H4 (cell line): ENCODE measurements around the gene NECAB3. TPM values are rescaled to one million over a fixed set of nuclear protein-coding genes. Genes with fewer than 3 reads are reported as not detected.
A peak's percentile ranks its signal among the peaks of the same experiment; 100 is the strongest.

Experiments used
- DNase-seq: peaks from one replicate; pipeline ENCODE4 v3.0.0-alpha.2; 2015; ENCODE audit warnings: low spot score
- total RNA-seq: library from RNA; depleted of rRNA; stranded (reverse); fragments of >200 nt; shearing (Covaris generic); gene quantifications from 2 replicates; pipeline ENCODE4 v1.2.3, GENCODE V29; 2014

The NECAB3 gene
- total RNA-seq, 1 experiment from 2014 or later, result 15.8 TPM

DNA sequence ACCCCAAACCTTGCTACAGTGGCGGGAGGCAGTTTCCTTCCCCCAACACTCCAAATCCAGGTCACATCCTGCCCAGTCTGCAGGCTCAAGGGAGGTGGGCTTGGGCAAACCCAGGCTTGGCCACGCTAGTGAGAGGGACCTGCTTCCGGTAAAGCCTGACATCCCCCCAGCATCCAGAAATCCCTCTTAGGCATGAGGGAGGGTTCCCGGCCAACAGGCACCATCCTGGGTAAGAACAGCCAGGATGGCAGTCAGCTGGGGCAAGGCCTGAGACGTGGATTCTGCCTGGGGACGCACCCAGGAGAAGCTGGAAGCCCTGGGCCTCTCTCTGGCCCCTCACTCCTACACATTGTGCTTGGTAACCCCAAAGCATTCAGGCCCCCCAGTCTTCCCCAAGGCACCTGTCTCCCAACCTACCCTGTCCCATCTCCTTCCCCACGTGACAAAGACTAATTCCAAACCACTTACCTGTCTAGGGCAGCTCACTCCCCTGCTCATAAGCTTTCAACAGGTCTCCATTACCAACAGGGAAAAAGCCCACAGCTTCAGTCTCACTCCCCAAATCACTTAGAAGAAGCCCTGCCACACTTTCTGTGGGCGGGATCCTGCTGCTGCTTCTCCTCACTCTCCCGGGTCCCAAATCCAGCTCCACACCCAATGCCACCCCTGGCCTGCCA, 10.0 kb downstream of the NECAB3 start:
- DNase-seq, result no peak

- DNase-seq, result peak; percentile 69
Observed at GRCh38 chr20:33663161-33664084, 10.8 kb downstream of the NECAB3 start.

- DNase-seq, result no peak
Observed at GRCh38 chr20:33662172-33662571, 12.1 kb downstream of the NECAB3 start, which contains the start of gene C20orf144. TSS of gene C20orf144 (plus strand) at chr20:33662327. CDS start at chr20:33662346, 19 bp downstream.

GRCh38 chr20:33660685-33661058, 13.6 kb downstream of the NECAB3 start:
- DNase-seq, result no peak

DNA sequence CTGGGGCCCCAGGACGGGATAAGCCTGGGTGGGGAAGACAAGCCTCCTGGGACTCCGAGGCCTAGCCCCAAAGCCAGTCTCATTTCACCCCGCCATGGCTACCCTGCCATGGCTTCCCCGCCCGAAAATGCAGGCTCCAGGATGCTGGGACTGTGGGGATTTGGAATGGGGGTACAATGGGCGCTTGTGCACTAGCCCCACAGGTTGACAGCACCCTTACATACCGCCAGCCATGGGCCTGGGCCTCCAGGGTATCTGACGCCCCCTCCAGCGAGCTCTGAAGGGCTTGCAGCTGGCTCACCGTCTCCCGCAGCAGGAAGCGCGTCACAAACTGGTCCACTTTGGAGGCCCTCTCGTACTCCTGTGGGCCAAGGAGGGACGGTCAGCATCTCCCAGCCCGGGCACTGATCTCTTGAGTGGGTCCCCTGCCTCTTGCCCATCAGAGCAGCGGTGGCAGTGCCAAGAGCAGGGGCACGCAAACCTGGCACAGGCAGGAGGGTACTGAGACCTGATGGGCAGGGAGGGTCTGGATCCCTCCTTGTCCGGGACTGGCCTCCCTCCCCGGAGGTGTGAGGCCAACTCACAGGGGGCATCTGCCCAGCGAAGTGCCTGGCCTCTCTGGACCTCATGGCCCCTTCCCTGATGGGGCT, 14.1 kb downstream of the NECAB3 start:
- no peak for DNase-seq

DNA sequence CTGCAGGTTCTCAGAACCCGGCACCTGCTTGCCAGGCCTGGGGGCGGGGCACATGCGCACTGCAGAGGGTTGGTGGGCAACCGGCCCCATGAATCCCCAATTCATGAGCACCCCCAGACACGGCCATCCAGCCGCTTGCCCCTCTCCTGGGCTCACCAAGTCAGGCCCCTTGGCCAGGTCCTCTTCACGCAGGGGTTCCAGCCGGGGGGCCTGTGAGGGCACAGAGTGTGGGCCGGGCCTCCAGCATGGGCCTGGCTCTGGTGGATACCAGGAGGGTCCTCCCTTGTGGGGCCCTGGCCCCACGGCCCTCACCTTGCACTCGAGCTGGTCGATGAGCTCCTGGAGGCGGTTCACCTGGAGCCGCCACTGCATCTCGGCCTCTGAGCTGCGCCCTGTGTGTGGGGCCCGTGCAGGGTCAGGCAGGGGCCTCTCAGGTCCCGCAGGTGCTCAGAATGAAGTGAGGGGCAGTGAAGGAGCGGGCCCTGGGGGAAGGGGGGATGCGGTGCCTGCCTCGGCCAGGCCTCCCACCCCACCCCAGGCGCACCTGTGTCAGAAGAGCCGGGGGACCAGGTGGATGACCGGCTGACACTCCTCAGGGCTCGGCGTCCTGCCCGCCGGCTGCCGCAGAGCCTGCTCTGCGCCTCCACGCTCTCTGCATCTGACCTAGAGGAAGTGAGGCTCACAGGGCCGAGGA, 14.7 kb downstream of the NECAB3 start:
- no peak for DNase-seq

DNA sequence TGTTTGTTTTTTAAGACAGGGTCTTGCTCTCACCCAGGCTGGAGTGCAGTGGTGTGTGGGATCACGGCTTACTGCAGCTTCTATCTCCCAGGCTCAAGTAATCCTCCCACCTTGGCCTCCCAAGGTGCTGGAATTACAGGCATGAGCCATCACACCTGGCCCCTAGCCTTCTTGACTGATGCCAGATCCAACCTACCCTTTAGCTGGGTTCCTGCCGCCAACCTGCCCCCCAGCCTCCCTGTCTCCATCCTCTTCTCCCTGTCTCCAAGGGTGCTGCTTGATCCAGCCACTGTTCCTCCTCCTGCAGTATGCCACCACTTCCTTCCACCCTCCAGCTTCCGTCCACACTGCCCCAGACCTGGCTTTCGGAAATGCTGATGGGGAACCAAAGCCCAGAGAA, 15.3 kb downstream of the NECAB3 start:
- no peak for DNase-seq

GRCh38 chr20:33658510-33658909, 15.7 kb downstream of the NECAB3 start:
- no peak for DNase-seq

DNA sequence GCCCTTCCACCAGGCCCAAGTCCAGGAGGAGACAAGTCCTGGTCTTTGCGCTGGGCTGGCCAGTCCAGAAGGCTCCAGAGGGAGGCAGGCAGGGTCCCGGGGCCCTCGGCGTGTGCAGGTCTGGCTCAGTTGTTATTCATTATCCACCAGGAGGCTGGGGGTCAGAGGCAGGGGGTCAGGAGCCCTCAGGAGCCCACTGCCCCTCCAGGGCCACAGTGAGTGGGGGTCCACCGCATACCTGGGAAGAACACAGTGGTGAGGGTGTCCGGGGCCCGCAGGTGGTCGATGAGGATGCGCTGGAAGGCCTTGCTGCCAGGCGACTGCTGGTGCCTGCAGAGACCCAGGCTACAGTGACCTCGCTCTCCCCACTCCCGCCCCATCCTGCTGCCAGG, 16.5 kb downstream of the NECAB3 start:
- no peak for DNase-seq

- no peak for DNase-seq
Observed at GRCh38 chr20:33656783-33657703, 17.2 kb downstream of the NECAB3 start.

DNA sequence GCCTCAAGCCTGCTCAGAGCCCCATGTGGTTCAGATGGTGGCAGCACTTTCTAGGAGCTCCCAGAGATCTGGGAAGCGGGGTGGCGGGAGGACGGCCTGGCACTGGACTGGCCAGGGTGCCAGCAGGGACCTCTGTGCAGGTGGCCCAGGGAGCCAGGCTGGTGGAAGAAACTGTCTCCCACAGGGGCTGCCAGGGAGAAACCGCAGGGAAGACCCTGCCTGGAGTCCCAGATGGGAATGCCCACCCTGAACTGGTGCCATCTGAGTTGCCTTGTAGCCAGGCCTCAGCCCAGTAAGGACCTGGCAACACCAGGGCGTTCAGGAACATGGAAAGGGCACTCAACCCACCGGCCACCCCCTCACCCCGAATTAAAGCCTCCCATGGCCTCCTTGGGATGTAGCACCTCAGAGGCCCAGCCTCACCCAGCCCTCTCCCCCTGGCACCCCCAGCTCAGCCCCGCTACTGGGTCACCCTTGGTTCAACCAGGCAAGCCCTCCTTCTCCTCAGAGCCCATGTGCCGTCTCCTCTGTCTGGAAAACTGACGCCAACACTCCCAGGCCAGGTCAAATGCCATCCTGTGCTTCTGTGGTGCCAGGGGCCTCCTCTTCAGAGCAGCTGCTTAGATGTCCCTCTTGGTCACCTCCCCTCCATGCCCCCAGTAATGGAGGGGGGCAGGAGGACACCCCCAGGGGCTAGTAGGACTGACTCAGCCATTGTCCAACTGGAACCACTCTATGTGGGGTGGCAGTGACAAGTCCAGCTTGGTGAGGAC, 18.0 kb downstream of the NECAB3 start:
- no peak for DNase-seq

- DNase-seq, result no peak
Observed at GRCh38 chr20:33655164-33655563, 19.1 kb downstream of the NECAB3 start.

DNA sequence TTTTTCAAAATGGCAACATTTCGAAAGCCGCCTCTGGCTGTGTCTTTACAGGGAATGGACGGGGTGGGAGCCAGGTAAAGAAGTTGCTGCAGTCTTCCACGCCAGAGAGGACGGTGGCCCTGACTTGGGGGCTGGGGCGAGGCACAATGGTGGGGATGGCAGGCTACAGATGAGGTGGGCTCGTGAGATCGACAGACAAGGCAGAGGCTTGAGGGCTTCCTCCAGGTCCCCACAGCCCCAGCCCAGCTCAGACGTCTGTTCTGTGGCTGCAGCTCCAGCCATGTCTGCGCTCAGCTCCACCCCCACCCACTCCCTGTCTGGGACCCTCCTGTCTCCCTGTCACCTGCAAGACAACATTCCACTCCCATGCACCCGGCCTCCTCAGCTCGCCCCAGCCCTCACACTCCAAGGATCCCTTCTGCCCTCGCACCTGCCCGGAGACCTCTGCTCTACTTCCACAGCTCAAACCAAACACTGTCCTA, 19.5 kb downstream of the NECAB3 start:
- DNase-seq, result no peak

DNA sequence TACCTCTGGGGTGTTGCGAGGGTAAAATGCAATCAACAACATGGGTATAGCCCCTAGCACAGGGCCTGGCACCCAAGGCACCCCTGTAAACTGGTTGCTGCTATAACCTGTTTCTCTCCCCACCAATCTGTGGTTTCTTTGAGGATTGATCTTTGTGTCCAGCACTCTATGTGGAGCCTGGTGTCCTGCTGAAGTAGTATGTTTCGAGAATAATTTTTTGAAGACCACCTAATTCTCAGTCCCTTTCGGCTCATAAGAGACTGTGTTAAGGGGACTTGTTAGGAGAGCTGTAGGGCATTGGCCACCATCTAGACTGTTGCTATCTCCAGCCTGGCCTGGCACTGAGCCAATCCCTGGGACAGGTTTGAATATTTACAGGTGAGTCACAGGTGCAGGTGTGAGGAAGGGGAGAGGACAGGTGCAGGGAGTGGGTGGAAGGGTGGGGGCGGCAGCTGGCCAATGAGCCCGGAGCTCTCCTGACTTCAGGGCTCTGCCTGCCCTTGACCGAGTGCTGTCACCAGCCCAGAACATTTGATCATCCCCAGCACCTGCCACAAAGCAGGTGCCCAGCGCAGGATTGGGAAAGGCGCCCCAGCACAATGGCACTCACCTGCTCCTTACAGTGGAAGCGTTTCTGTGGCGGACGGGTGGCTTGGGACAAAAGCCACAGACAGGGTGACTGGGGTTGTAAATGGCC, 20.2 kb downstream of the NECAB3 start:
- no peak for DNase-seq

GRCh38 chr20:33653218-33653899, 20.9 kb downstream of the NECAB3 start:
- peak; percentile 41 for DNase-seq

GRCh38 chr20:33651562-33652048, 22.6 kb downstream of the NECAB3 start:
- DNase-seq, result no peak

- DNase-seq, result no peak
Observed at GRCh38 chr20:33650753-33651561, 23.3 kb downstream of the NECAB3 start.
